ENCODE measurements around the gene CIT.

GRCh38 chr12:119713551-119714031, 163.5 kb downstream of the CIT start:
- TF ChIP-seq CTCF (conservative IDR thresholded peaks at IDR 0.05; ENCODE audit: low read depth, low read length) (no peak), EZH2 (IDR thresholded peaks at IDR 0.05; ENCODE audit: low read length, unreplicated experiment) (no peak)
